GM12891 (cell line): ENCODE data around the gene H2AZ2.

Experiments used
- POLR2A ChIP-seq: IDR thresholded peaks from 2 replicates; pipeline ENCODE4 v1.6.1; 2011; ENCODE audit warnings: low read depth, low read length, control low read depth
- POLR2AphosphoS5 ChIP-seq: IDR thresholded peaks from 2 replicates; pipeline ENCODE4 v1.6.1; 2011; ENCODE audit warnings: low read depth, low read length, control low read depth
- POU2F2 ChIP-seq: IDR thresholded peaks from 2 replicates; pipeline ENCODE4 v1.6.1; 2011; ENCODE audit warnings: low read depth, mild to moderate bottlenecking, control low read depth, low read length, moderate library complexity
- TAF1 ChIP-seq: IDR thresholded peaks from 2 replicates; pipeline ENCODE4 v1.6.1; 2011; ENCODE audit warnings: low read depth, low read length, control low read depth

DNA sequence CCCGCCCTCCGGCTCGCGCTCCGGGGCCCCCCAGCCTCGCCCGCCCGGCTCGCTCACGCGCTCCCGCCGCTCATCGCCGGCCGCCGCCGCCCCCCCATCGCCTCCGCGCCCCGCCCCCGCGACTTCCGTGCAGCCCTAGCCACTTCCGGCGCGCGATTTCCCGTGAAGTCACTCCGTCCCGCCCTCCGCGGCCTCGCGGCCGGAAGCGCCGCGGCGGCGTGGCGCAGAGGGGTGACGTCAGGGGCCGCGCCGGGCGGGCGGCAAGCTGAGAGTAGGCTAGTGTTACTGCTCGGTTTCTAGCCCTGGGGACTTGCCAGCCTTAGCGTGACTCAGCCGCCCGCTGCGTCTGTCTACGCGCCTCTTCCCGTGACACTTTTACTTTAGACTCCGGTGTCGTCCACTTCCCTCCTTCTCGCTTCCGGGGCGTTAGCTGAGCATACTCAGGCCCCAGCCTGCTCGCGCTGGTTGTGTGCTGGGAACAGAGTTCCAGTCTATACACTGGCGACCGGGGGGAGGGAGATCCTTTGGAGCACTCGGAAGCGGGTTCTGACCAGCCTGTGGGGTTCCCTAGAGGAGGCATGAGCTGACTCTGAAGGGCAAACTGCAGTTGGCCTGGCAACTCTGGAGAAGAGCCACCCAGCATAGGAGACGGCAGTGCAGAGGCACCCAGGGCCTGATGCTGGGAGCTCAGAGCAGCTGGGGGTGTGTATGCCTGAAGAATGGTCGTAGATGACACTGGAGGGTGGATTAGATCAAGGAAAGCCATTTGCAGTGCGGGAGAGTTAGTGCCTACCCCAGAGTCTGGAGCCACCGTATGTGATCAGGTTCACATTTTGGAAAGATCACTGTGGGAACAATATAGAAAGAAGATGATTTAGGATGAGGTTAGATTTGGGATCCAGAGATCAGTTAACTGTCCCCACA lies 37.8 kb upstream of the H2AZ2 start, which contains the start of gene PURB:
- TF ChIP-seq POLR2AphosphoS5 (peak; percentile 96), POLR2A (peak; percentile 95), TAF1 (peak; percentile 94), POU2F2 (no peak; the same call in 1 of the 2 replicates)
